Trophoblast cell (in vitro differentiated cells and primary cell): ENCODE data around the gene TSSK2.

ENCODE experiments used
- DNase-seq, 2 donors: peaks; one replicate each; pipeline ENCODE4 v3.0.0-alpha.2; 2016
- H2AFZ ChIP-seq: 2 replicates; pipeline ENCODE4 v1.6.1; 2013; ENCODE audit warnings: low read length, moderate library complexity, mild to moderate bottlenecking; ENCODE audit not compliant: insufficient read depth, poor library complexity
- H2AK5ac ChIP-seq: 2 replicates; pipeline ENCODE4 v1.6.1; 2013; ENCODE audit warnings: mild to moderate bottlenecking, low read length
- H2BK120ac ChIP-seq: 2 replicates; pipeline ENCODE4 v1.6.1; 2013; ENCODE audit warnings: low read length, mild to moderate bottlenecking, moderate library complexity; ENCODE audit not compliant: insufficient read depth, poor library complexity
- H2BK12ac ChIP-seq: 2 replicates; pipeline ENCODE4 v1.6.1; 2013; ENCODE audit warnings: mild to moderate bottlenecking, low read length, moderate library complexity
- H2BK5ac ChIP-seq: 2 replicates; pipeline ENCODE4 v1.6.1; 2013; ENCODE audit warnings: low read length, low read depth, moderate library complexity, mild to moderate bottlenecking; ENCODE audit not compliant: poor library complexity
- H3K14ac ChIP-seq: 2 replicates; pipeline ENCODE4 v1.6.1; 2013; ENCODE audit warnings: mild to moderate bottlenecking, low read length
- H3K18ac ChIP-seq: 2 replicates; pipeline ENCODE4 v1.6.1; 2013; ENCODE audit warnings: mild to moderate bottlenecking, low read length
- H3K23ac ChIP-seq: 2 replicates; pipeline ENCODE4 v1.6.1; 2013; ENCODE audit warnings: low read length
- H3K27ac ChIP-seq: 2 replicates; pipeline ENCODE4 v1.5.1; 2013; ENCODE audit warnings: low read depth, mild to moderate bottlenecking, inconsistent platforms, low read length, moderate library complexity
- H3K27me3 ChIP-seq: 2 replicates; pipeline ENCODE4 v1.6.1; 2013; ENCODE audit warnings: inconsistent platforms, mild to moderate bottlenecking, low read length, moderate library complexity; ENCODE audit not compliant: insufficient read depth
- H3K36me3 ChIP-seq, 2 experiments: 1 replicate in 1 of 2; 2 replicates in 1 of 2; pipeline ENCODE4 v1.6.1; 2013; ENCODE audit warnings: low read length in 2 of 2, mild to moderate bottlenecking in 2 of 2, moderate library complexity in 1 of 2; ENCODE audit not compliant: insufficient read depth in 2 of 2, control insufficient read depth in 1 of 2
- H3K4ac ChIP-seq: 2 replicates; pipeline ENCODE4 v1.6.1; 2013; ENCODE audit warnings: low read depth, mild to moderate bottlenecking, low read length, moderate library complexity
- H3K4me1 ChIP-seq, 2 experiments: 1 replicate in 1 of 2; 2 replicates in 1 of 2; pipeline ENCODE4 v1.6.1; 2013; ENCODE audit warnings: low read length in 2 of 2, mild to moderate bottlenecking in 2 of 2, moderate library complexity in 1 of 2; ENCODE audit not compliant: insufficient read depth in 2 of 2, control insufficient read depth in 1 of 2
- H3K4me2 ChIP-seq: 2 replicates; pipeline ENCODE4 v1.6.1; 2013; ENCODE audit warnings: inconsistent platforms, mild to moderate bottlenecking, low read length, moderate library complexity
- H3K4me3 ChIP-seq: 2 replicates; pipeline ENCODE4 v1.5.1; 2013; ENCODE audit warnings: mild to moderate bottlenecking, low read depth, low read length, inconsistent platforms
- H3K79me1 ChIP-seq: one replicate; pipeline ENCODE4 v1.6.1; 2013; ENCODE audit warnings: low read length
- H3K79me2 ChIP-seq: 2 replicates; pipeline ENCODE4 v1.6.1; 2013; ENCODE audit warnings: low read length, mild to moderate bottlenecking; ENCODE audit not compliant: control insufficient read depth, insufficient read depth, poor library complexity
- H3K9ac ChIP-seq: 2 replicates; pipeline ENCODE4 v1.6.1; 2013; ENCODE audit warnings: mild to moderate bottlenecking, low read length
- H3K9me3 ChIP-seq: 2 replicates; pipeline ENCODE4 v1.6.1; 2013; ENCODE audit warnings: low read depth, mild to moderate bottlenecking, control low read depth, inconsistent platforms, low read length; ENCODE audit not compliant: insufficient read depth
- H4K12ac ChIP-seq: 2 replicates; pipeline ENCODE4 v1.6.1; 2013; ENCODE audit warnings: low read depth, mild to moderate bottlenecking, low read length, moderate library complexity
- H4K8ac ChIP-seq: 2 replicates; pipeline ENCODE4 v1.6.1; 2013; ENCODE audit warnings: low read depth, mild to moderate bottlenecking, low read length, moderate library complexity
- H4K91ac ChIP-seq: one replicate; pipeline ENCODE4 v1.6.1; 2013; ENCODE audit warnings: low read depth, mild to moderate bottlenecking, low read length, moderate library complexity
- WGBS: extraction: QIAGEN DNeasy Blood & Tissue Kit; methylation state at CpG from one replicate; pipeline ENCODE4 v1.1.7; 2013; ENCODE audit warnings: missing lambda C conversion rate; ENCODE audit not compliant: insufficient read length, insufficient coverage; ENCODE audit errors: extremely low coverage; 5-methylcytosine and 5-hydroxymethylcytosine counted together

Gene TSSK2

DNA sequence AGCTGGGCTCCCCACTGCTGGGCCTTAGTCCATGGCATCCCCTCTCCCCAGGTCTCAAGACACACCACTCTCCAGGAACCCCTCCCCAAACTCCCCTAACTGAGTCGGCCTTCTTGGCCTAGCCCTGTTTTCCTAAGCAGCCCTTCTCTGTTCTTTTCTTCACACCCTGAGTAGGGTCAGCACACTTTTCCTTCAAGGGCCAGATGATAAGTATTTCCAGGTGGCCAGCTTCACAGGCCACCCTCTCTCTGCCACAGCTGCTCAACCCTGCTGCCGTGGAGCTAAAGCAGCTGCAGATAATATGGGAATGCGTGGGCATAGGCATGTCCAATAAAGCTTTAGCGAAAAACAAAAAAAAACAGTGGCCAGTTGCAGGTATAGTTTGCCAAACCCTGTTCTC, 33.0 kb upstream of the TSSK2 start:
- H3K4me3 ChIP-seq: no peak overlapping the region
- no peak overlapping the region for H3K4me2 ChIP-seq
- no peak overlapping the region for H4K8ac ChIP-seq
- H3K4me1 ChIP-seq: no peaks in the 10 kb centered on the region
- H3K79me2 ChIP-seq: peaks cover 2% of the 10 kb centered on the region
- no peak overlapping the region for H3K23ac ChIP-seq
- H3K27me3 ChIP-seq: no peaks in the 10 kb centered on the region
- no peak overlapping the region for H2BK12ac ChIP-seq
- no peak overlapping the region for H4K12ac ChIP-seq
- H3K4ac ChIP-seq: peak overlapping the region; percentile 23
- no CpG with 5 or more reads among the region's 4 CpGs for WGBS
- H3K9me3 ChIP-seq: no peaks in the 10 kb centered on the region
- no peak overlapping the region for H3K27ac ChIP-seq
- no peak overlapping the region for H3K9ac ChIP-seq
- H3K36me3 ChIP-seq: peaks cover 0 to 6% of the 10 kb centered on the region in 2 experiments
- H3K14ac ChIP-seq: no peak overlapping the region
- H3K18ac ChIP-seq: peak overlapping the region; percentile 79
- no peak overlapping the region for H2AFZ ChIP-seq
- DNase-seq: no peak
- no peak overlapping the region for H2BK120ac ChIP-seq
- no peak overlapping the region for H2BK5ac ChIP-seq
- no peaks in the 10 kb centered on the region for H3K79me1 ChIP-seq
- no peak overlapping the region for H4K91ac ChIP-seq
- no peak overlapping the region for H2AK5ac ChIP-seq

DNA sequence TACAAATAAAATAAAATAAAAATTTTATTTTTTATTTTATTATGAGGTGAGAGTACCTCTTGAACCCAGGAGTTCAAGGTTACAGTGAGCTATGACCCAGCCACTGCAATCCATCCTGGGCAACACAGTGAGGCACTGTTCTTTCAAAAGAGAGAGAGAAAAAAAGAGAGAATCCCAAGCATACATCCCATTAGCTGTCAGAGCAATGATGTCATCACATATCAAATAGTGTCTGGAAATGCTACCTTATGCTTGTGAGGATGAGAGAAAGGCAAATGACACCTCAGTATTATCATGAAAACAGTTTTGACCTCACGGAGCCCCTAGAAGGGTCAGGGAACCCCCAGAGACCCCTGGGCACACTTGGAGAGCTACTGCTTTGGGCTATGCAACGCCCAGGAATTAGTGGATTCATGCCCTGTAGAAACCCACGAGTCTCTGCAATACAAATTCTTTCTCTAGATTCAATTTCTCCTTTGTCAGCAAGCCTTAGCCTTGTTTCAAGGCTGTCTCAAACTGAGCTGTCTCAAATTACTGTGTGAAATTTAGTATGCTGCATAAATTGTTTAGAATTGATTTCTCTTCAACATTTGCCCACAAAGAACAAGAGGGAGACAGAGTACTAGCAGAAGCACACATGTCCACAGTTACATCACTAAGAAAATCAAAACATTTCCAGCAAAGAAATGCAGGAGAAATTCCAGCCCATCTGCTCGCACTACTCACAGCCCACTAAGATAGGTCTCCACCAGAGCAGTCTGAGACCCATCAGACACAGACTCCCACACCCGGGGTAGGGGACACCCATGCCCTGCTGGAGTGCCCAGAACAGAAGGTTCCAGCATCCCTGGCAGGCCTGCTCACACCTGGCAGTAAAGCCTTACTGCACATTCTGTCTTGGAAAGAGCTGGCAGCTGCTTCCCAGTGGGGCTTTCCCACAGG, 27.0 kb upstream of the TSSK2 start:
- Histone ChIP-seq H2BK120ac (no peak overlapping the region), H3K4me2 (no peak overlapping the region), H2BK5ac (no peak overlapping the region), H3K27me3 (no peaks in the 10 kb centered on the region), H4K91ac (no peak overlapping the region), H3K79me1 (no peaks in the 10 kb centered on the region), H3K4ac (peak overlapping the region; percentile 52), H3K14ac (no peak overlapping the region), H3K27ac (no peak overlapping the region), H2AFZ (no peak overlapping the region), H4K12ac (no peak overlapping the region), H4K8ac (no peak overlapping the region), H2BK12ac (no peak overlapping the region), H3K9ac (no peak overlapping the region), H3K4me1 (no peaks in the 10 kb centered on the region), H3K36me3 (peaks cover 0 to 2% of the 10 kb centered on the region in 2 experiments), H2AK5ac (no peak overlapping the region), H3K23ac (no peak overlapping the region), H3K4me3 (no peak overlapping the region), H3K9me3 (no peaks in the 10 kb centered on the region), H3K18ac (no peak overlapping the region), H3K79me2 (peaks cover 11% of the 10 kb centered on the region)
- no CpG with 5 or more reads among the region's 5 CpGs for WGBS
- no peak for DNase-seq

DNA sequence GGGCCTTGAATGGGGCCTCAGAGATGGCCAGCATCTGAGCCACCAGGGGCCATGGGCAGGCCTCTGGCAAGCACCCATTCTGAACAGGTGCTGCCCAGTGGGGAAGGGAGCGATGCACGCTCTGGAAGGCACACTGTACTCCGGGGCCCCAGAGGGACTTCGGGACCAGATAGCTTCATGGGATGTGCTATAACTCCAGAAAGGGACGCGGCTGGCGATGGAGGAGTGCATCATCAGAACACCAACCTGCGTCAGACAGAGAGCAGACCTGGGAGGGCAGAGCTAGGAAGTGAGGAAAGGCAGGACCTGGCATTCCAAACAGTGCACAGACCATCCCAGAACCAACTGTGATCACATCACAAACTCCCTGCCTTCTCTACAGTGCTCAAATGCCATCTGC, 25.7 kb upstream of the TSSK2 start:
- H3K79me2 ChIP-seq: peaks cover 11% of the 10 kb centered on the region
- no peak overlapping the region for H2BK120ac ChIP-seq
- H4K12ac ChIP-seq: no peak overlapping the region
- H3K27me3 ChIP-seq: no peaks in the 10 kb centered on the region
- DNase-seq: no peak
- H3K4ac ChIP-seq: peak overlapping the region; percentile 21
- H2AFZ ChIP-seq: no peak overlapping the region
- H3K79me1 ChIP-seq: no peaks in the 10 kb centered on the region
- no peak overlapping the region for H4K8ac ChIP-seq
- H3K4me1 ChIP-seq: no peaks in the 10 kb centered on the region
- no peak overlapping the region for H3K14ac ChIP-seq
- H3K18ac ChIP-seq: no peak overlapping the region
- H3K23ac ChIP-seq: no peak overlapping the region
- H4K91ac ChIP-seq: no peak overlapping the region
- no peak overlapping the region for H3K27ac ChIP-seq
- H3K9me3 ChIP-seq: no peaks in the 10 kb centered on the region
- H3K36me3 ChIP-seq: no peaks in the 10 kb centered on the region
- H2BK5ac ChIP-seq: no peak overlapping the region
- no peak overlapping the region for H2BK12ac ChIP-seq
- H2AK5ac ChIP-seq: no peak overlapping the region
- no peak overlapping the region for H3K4me2 ChIP-seq
- no peak overlapping the region for H3K4me3 ChIP-seq
- no CpG with 5 or more reads among the region's 8 CpGs for WGBS
- H3K9ac ChIP-seq: no peak overlapping the region

DNA sequence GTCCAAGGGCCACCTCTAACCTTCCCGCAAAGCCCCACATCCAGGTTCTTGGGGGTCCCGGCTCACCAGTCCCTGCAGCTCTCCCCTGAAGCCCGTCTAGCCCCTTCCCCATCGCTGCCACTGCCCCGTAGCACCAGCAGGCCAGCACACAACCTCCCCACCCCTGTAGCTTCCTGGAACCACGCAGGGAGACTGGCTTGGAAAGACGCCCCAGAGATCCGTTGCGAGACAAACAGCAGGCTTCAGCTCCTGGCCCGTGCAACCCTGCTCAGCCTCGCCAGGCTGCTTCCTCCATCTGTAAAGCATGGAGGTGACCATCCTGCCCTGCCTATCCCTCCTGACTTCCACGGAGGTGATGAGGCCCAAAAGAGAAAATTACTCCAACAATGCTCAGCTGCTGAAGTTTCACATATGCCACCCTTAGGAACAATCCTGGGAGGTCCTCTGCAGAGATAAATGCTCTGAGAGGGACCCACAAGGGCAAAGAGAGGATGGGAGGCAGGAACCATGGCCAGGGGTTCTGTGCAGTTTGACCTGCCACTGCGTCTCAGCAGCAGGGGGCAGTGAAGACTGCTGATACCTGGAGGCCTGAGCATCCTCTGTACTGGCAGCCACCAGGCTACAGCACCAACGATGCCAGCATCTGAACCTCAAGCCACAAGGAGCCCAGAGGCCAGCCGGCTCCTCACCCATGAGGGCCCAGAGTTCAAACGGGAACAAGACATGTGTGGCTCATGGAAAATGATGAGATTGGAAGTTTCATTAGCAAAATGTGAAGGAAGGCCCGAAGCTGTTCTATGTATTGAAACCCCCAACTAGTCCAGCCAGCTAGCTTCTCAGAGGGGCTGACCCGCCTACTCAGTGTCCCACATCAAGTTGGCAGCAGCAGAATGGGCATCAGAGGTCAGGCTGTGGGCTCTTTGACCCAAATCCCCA, 25.0 kb upstream of the TSSK2 start:
- Histone ChIP-seq H3K79me1 (no peaks in the 10 kb centered on the region), H4K91ac (no peak overlapping the region), H2BK5ac (no peak overlapping the region), H3K14ac (no peak overlapping the region), H3K36me3 (peaks cover 0 to 2% of the 10 kb centered on the region in 2 experiments), H3K9ac (no peak overlapping the region), H4K12ac (no peak overlapping the region), H3K4ac (peak overlapping the region; percentile 65), H2BK120ac (no peak overlapping the region), H2AFZ (no peak overlapping the region), H2BK12ac (no peak overlapping the region), H3K4me2 (no peak overlapping the region), H4K8ac (no peak overlapping the region), H3K18ac (no peak overlapping the region), H3K23ac (no peak overlapping the region), H3K9me3 (no peaks in the 10 kb centered on the region), H3K79me2 (peaks cover 13% of the 10 kb centered on the region), H3K4me1 (no peaks in the 10 kb centered on the region), H2AK5ac (no peak overlapping the region), H3K4me3 (no peak overlapping the region), H3K27me3 (no peaks in the 10 kb centered on the region), H3K27ac (no peak overlapping the region)
- peak in 1 of 2 donors; percentile 15 for DNase-seq
- no CpG with 5 or more reads among the region's 18 CpGs for WGBS
